ENCODE results near the gene AIMP2. TPM values are rescaled to one million over a fixed set of nuclear protein-coding genes. Genes with fewer than 3 reads are reported as not detected.

The AIMP2 gene
- polyA plus RNA-seq, 1 donor (not counting 4 experiments of a cell fraction or from before 2014, with no cell fraction given), result 71.0 TPM

DNA sequence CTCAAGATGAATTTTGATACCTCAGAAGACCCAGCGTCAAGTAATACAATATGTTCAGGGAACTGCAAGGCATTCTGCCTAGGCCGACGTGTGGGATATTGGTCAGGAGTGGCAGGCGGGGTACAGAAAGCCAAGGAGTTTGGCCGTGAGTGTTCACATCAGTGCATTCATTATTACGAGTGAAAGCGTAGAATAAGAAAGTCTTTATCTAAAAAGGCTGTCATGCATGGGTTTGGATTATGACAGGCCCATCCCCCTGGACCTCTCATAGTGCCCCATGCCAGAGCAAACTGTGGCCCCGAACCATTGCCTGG lies 7.5 kb downstream of the AIMP2 start:
- dilution Hi-C loops (cut with MboI; ENCODE audit: extremely low pct_ligation_motif_present, low sequenced_read_pairs), result no loop called here
- Histone ChIP-seq H4K20me1 (ENCODE audit: control insufficient read depth, extremely low read depth, insufficient read depth, low read length) (no peaks in the 10 kb centered on the region), H3K9me3 (ENCODE audit: control insufficient read depth, low read depth, low read length) (no peaks in the 10 kb centered on the region), H2AFZ (ENCODE audit: control insufficient read depth, low read length) (no peak overlapping the region), H3K27me3 (ENCODE audit: control insufficient read depth, extremely low read depth, insufficient read depth, low read length) (no peaks in the 10 kb centered on the region), H3K4me3 (ENCODE audit: control insufficient read depth in 2 of 3, extremely low read depth in 1 of 3, insufficient read depth in 2 of 3, low read depth in 1 of 3, low read length in 3 of 3) (no peak overlapping the region), H3K9me1 (ENCODE audit: control insufficient read depth, extremely low read depth, insufficient read depth, low read length) (no peaks in the 10 kb centered on the region), H3K36me3 (ENCODE audit: control insufficient read depth in 2 of 2, extremely low read depth in 1 of 2, insufficient read depth in 2 of 2, low read length in 2 of 2) (peaks cover 11 to 30% of the 10 kb centered on the region in 2 experiments), H3K4me2 (ENCODE audit: control insufficient read depth, extremely low read depth, insufficient read depth, low read depth, low read length) (no peak overlapping the region), H3K27ac (ENCODE audit: control insufficient read depth, insufficient read depth, low read length) (peak overlapping the region; percentile 64), H3K79me2 (ENCODE audit: control insufficient read depth, insufficient read depth, low read length) (peaks cover 14% of the 10 kb centered on the region), H3K4me1 (ENCODE audit: control insufficient read depth, extremely low read depth, insufficient read depth, low read length) (peaks cover 8% of the 10 kb centered on the region), H3K9ac (ENCODE audit: control insufficient read depth, extremely low read depth, insufficient read depth, low read length) (peak overlapping the region; percentile 14)
- TF ChIP-seq EZH2 (IDR thresholded peaks at IDR 0.05; ENCODE audit: low read length) (no peak), CTCF (optimal IDR thresholded peaks at IDR 0.05 in 1 of 3, IDR thresholded peaks at IDR 0.05 in 1 of 3, conservative IDR thresholded peaks at IDR 0.05 in 1 of 3; ENCODE audit: extremely low read depth in 1 of 3, insufficient read depth in 2 of 3, low read length in 3 of 3) (no peak)
- DNase-seq (ENCODE audit: low read depth, low spot score) (no peak), FAIRE-seq (no peak)

- H3K36me3 ChIP-seq (ENCODE audit: control insufficient read depth in 2 of 2, extremely low read depth in 1 of 2, insufficient read depth in 2 of 2, low read length in 2 of 2), result peaks cover 29 to 55% of the 10 kb centered on the region in 2 experiments
These were observed 11.6 kb downstream of the AIMP2 start for GRCh38 chr7:6020371-6021286.

More at GRCh38 chr7:6020371-6021286, 11.6 kb downstream of the AIMP2 start:
- dilution Hi-C loops (cut with MboI; ENCODE audit: extremely low pct_ligation_motif_present, low sequenced_read_pairs), result no loop called here
- H3K4me2 ChIP-seq (ENCODE audit: control insufficient read depth, extremely low read depth, insufficient read depth, low read depth, low read length), result no peak overlapping the region
- no peak for DNase-seq (ENCODE audit: low read depth, low spot score)
- H3K4me1 ChIP-seq (ENCODE audit: control insufficient read depth, extremely low read depth, insufficient read depth, low read length), result peaks cover 6% of the 10 kb centered on the region
- TF ChIP-seq CTCF (optimal IDR thresholded peaks at IDR 0.05 in 1 of 3, IDR thresholded peaks at IDR 0.05 in 1 of 3, conservative IDR thresholded peaks at IDR 0.05 in 1 of 3; ENCODE audit: extremely low read depth in 1 of 3, insufficient read depth in 2 of 3, low read length in 3 of 3), result no peak
- TF ChIP-seq EZH2 (IDR thresholded peaks at IDR 0.05; ENCODE audit: low read length), result no peak
- no peaks in the 10 kb centered on the region for H3K9me1 ChIP-seq (ENCODE audit: control insufficient read depth, extremely low read depth, insufficient read depth, low read length)
- peaks cover 4% of the 10 kb centered on the region for H3K79me2 ChIP-seq (ENCODE audit: control insufficient read depth, insufficient read depth, low read length)
- H4K20me1 ChIP-seq (ENCODE audit: control insufficient read depth, extremely low read depth, insufficient read depth, low read length), result no peaks in the 10 kb centered on the region
- no peak for FAIRE-seq
- no peaks in the 10 kb centered on the region for H3K9me3 ChIP-seq (ENCODE audit: control insufficient read depth, low read depth, low read length)
- no peak overlapping the region for H2AFZ ChIP-seq (ENCODE audit: control insufficient read depth, low read length)
- no peak overlapping the region for H3K4me3 ChIP-seq (ENCODE audit: control insufficient read depth in 2 of 3, extremely low read depth in 1 of 3, insufficient read depth in 2 of 3, low read depth in 1 of 3, low read length in 3 of 3)
- H3K27ac ChIP-seq (ENCODE audit: control insufficient read depth, insufficient read depth, low read length), result no peak overlapping the region
- H3K27me3 ChIP-seq (ENCODE audit: control insufficient read depth, extremely low read depth, insufficient read depth, low read length), result no peaks in the 10 kb centered on the region
- no peak overlapping the region for H3K9ac ChIP-seq (ENCODE audit: control insufficient read depth, extremely low read depth, insufficient read depth, low read length)
